Progenitor cell of endocrine pancreas (in vitro differentiated cells): Measurements from ENCODE around the gene EIF4G1. TPM values are rescaled to one million over a fixed set of nuclear protein-coding genes. Genes with fewer than 3 reads are reported as not detected.
A peak's percentile ranks its signal among the peaks of the same experiment; 100 is the strongest.

Experiments
- DNase-seq: peaks from one replicate; pipeline ENCODE4 v3.0.0; 2021; ENCODE audit warnings: low spot score; ENCODE audit not compliant: unreplicated experiment
- H3K27ac Mint-ChIP-seq: 2 replicates; pipeline ENCODE4 v1.8.0; 2021; ENCODE audit warnings: mild to moderate bottlenecking, moderate library complexity, mixed read lengths
- H3K27me3 Mint-ChIP-seq: 2 replicates; pipeline ENCODE4 v1.8.0; 2021; ENCODE audit warnings: mixed read lengths
- H3K36me3 Mint-ChIP-seq: 2 replicates; pipeline ENCODE4 v1.8.0; 2022; ENCODE audit warnings: mixed read lengths; ENCODE audit not compliant: insufficient read depth
- H3K4me1 Mint-ChIP-seq: 2 replicates; pipeline ENCODE4 v1.8.0; 2021; ENCODE audit warnings: low read depth, mixed read lengths
- H3K4me3 Mint-ChIP-seq: 2 replicates; pipeline ENCODE4 v1.8.0; 2021; ENCODE audit warnings: low read depth, mild to moderate bottlenecking, moderate library complexity, mixed read lengths
- H3K9me3 Mint-ChIP-seq: 2 replicates; pipeline ENCODE4 v1.8.0; 2021; ENCODE audit warnings: low read depth, mixed read lengths
- CTCF ChIP-seq: fragments of 200-600 bp; sonication (generic); IDR thresholded peaks from one replicate; pipeline ENCODE4 v1.5.0; 2021; ENCODE audit warnings: antibody characterized with exemption, mild to moderate bottlenecking; ENCODE audit not compliant: unreplicated experiment
- total RNA-seq: library from RNA; stranded (reverse); gene quantifications from 2 replicates; pipeline ENCODE4 v1.2.1, GENCODE V29; 2021

The EIF4G1 gene
- total RNA-seq, 1 donor from 2014 or later = 341 TPM

- TF ChIP-seq CTCF = no peak
- H3K9me3 Mint-ChIP-seq = no peaks in the 10 kb centered on the region
- no peaks in the 10 kb centered on the region for H3K36me3 Mint-ChIP-seq
- H3K4me3 Mint-ChIP-seq = no peak overlapping the region
- H3K27ac Mint-ChIP-seq = no peak overlapping the region
- peaks cover 54% of the 10 kb centered on the region for H3K27me3 Mint-ChIP-seq
- DNase-seq = no peak
- peaks cover 2% of the 10 kb centered on the region for H3K4me1 Mint-ChIP-seq
Observed at GRCh38 chr3:184277366-184277765, 37.0 kb upstream of the EIF4G1 start.

GRCh38 chr3:184282941-184283340, 31.5 kb upstream of the EIF4G1 start:
- peaks cover 40% of the 10 kb centered on the region for H3K27me3 Mint-ChIP-seq

GRCh38 chr3:184283681-184284080, 30.7 kb upstream of the EIF4G1 start:
- no peak for DNase-seq
- no peak for TF ChIP-seq CTCF
- no peaks in the 10 kb centered on the region for H3K9me3 Mint-ChIP-seq
- H3K36me3 Mint-ChIP-seq = no peaks in the 10 kb centered on the region
- H3K4me3 Mint-ChIP-seq = no peak overlapping the region
- H3K27ac Mint-ChIP-seq = no peak overlapping the region
- no peaks in the 10 kb centered on the region for H3K4me1 Mint-ChIP-seq
- H3K27me3 Mint-ChIP-seq = peaks cover 39% of the 10 kb centered on the region

More at GRCh38 chr3:184282941-184283340, 31.5 kb upstream of the EIF4G1 start:
- H3K4me1 Mint-ChIP-seq = no peaks in the 10 kb centered on the region
- no peak overlapping the region for H3K27ac Mint-ChIP-seq
- H3K9me3 Mint-ChIP-seq = no peaks in the 10 kb centered on the region
- no peaks in the 10 kb centered on the region for H3K36me3 Mint-ChIP-seq
- DNase-seq = no peak
- TF ChIP-seq CTCF = no peak
- H3K4me3 Mint-ChIP-seq = no peak overlapping the region

- Mint-ChIP-seq H3K27me3 (peaks cover 40% of the 10 kb centered on the region), H3K4me3 (no peak overlapping the region), H3K9me3 (no peaks in the 10 kb centered on the region), H3K4me1 (no peaks in the 10 kb centered on the region), H3K36me3 (no peaks in the 10 kb centered on the region), H3K27ac (no peak overlapping the region)
- peak; percentile 42 for TF ChIP-seq CTCF
- DNase-seq = no peak
Observed at GRCh38 chr3:184284696-184285095, 29.7 kb upstream of the EIF4G1 start.

- no peaks in the 10 kb centered on the region for H3K9me3 Mint-ChIP-seq
- peaks cover 36% of the 10 kb centered on the region for H3K27me3 Mint-ChIP-seq
- peak; percentile 23 for DNase-seq
- H3K27ac Mint-ChIP-seq = no peak overlapping the region
- H3K36me3 Mint-ChIP-seq = no peaks in the 10 kb centered on the region
- H3K4me1 Mint-ChIP-seq = no peaks in the 10 kb centered on the region
- no peak overlapping the region for H3K4me3 Mint-ChIP-seq
- peak; percentile 60 for TF ChIP-seq CTCF
Observed at GRCh38 chr3:184289426-184289938, 24.9 kb upstream of the EIF4G1 start.
